GM20431 (cell line): Measurements from ENCODE around the gene XPNPEP3.
"Not testable (repeated sequence)": the region's sequence is repeated elsewhere in the genome, so short reads cannot be mapped to it uniquely, and the experiment has no call there.

Source experiments
- in situ Hi-C: fragments of 300-500 bp; cut with MseI, MboI; formaldehyde crosslinking; loops from one replicate; pipeline ENCODE4 v1.15.0; 2020; ENCODE audit warnings: low sequenced_read_pairs; ENCODE audit not compliant: unreplicated experiment

Gene XPNPEP3

GRCh38 chr22:40855979-40856512 is 902 bp upstream of the XPNPEP3 start:
- in situ Hi-C loops: no loop called here

GRCh38 chr22:40857309-40857855 is 434 bp downstream of the XPNPEP3 start:
- in situ Hi-C loops: no loop called here

DNA sequence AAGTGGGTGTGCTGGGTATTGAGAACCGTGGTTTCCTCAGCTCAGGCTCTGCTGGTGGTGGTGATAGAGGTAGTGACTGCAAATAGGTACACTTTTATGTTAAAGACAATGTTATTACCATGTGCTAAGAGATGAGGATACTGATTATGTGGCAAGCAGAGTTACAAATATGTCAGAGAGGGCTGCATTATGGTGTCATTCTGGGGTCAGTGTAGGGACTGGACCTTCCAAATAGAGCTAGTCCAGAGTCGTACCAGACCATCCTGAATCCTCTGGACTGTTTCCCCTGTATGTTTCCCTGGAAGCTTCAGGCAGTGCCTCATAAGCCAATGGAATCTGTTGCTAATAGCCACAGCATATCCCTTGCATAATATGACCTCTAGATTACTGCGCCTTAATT is 5.1 kb downstream of the XPNPEP3 start, which contains the start of gene DNAJB7:
TSS of gene DNAJB7 (minus strand) at position 101 of the 400 bp plus-strand sequence. CDS start 119 bp downstream, outside the sequence.
- in situ Hi-C loops: no loop called here

DNA sequence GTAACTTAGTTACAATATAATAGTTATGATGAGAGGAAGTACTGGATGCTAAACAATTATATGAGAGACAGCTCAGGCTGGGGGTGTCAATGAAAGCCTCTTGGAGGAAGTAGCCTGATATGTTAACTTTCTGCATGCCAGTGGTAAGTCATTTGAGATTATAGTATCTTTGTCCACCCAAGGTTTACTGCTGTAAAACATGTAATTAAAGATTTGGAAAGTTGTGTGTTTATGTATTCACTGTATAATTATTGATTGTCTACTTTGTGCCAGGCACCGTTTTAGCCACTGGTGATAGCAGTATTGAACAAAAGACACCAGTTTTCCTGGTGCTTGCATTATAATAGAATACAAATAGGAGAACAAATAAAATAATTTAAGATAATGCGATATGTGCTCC is 5.6 kb downstream of the XPNPEP3 start:
- in situ Hi-C loops: no loop called here

DNA sequence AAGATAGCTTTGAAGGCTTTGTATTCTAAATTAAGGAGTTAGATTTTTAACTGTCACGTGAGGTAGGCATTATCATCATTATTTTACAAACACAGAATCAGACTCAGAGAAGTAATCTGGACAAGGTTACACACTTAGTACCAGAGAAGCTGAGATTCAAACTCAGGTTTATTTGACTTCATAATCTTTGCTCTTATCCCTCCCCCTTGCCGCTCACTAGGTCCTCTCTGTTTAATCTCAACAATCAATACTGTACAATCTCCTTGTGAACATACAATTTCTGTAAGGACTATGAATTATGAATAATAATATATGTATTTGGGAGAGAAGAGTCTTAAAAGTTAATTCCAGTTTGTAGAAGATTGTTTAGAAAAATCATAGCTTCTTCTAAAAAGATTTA is 10.2 kb downstream of the XPNPEP3 start:
- in situ Hi-C loops: no loop called here

DNA sequence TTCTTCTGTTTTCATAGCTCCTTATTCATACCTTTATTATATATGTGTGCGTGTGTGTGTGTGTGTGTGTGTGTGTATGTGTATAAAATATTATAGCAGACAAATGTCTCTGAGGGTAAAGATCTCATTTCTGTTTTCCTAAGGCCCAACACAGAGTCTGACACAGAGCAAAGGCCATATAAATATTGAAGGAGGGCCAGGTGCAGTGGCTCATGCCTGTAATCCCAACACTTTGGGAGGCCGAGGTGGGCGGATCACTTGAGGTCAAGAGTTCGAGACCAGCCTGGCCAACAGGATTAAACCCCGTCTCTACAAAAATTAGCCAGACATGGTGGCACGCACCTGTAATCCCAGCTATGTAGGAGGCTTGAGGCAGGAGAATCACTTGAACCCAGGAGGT is 11.4 kb downstream of the XPNPEP3 start:
- in situ Hi-C loops: not testable (repeated sequence)

- in situ Hi-C loops: no loop called here
These were observed 17.1 kb downstream of the XPNPEP3 start for GRCh38 chr22:40874016-40874415.

DNA sequence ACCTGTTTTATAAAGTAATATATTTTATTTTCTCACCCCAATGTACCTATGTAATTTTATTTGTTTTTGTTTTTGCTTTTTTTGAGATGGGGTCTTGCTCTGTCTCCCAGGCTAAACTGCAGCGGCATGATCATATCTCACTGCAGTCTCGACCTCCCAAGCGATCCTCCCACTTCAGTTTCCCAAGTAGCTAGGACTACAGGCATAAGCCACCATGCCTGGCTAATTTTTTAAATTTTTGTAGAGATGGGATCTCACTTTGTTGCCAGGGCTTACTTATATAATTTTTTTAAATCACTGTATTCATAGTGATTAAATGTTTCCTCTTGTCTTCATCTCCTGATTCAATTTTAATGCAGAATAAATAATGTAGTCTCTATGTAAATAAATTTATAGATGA is 18.2 kb downstream of the XPNPEP3 start:
- in situ Hi-C loops: no loop called here

DNA sequence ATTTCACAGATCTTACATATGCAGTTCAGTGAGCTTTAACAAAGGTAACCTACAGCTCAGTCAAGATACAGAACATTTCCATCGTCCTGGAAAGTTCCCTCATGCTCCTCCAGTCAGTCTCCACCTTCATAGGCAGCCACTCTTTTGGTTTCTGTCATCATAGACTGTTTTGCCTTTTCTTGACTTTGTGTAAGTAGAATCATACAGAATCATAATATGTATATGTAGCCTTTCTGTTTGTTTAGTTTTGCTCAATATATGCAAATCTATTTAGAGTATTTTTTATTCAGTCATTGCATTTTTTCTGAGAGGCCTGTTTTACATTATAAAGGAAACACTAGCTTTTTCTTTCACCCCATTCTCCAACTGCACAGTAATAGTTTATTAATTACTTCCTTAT is 20.0 kb downstream of the XPNPEP3 start:
- in situ Hi-C loops: no loop called here

DNA sequence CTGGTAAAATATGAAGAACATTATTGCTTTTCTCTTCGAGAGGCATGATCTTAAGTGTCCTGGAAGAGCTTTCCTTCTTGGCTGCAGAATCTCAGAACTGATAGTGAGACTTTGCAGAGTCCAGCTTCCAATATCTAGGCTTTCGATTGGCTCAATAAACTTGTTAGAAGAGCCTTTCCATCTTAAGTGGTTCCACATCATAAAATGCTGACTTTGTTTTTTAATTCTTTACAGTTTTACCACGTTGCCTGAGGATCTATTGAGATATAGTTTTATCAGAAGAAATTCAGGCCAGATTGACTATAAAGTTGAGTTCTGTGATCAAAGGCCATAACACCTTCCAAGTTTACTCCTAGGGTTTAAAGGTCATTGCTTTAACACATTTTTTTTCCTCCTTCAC is 20.5 kb downstream of the XPNPEP3 start:
- in situ Hi-C loops: no loop called here

- in situ Hi-C loops: no loop called here
These were observed 22.0 kb downstream of the XPNPEP3 start for GRCh38 chr22:40878922-40879321.

DNA sequence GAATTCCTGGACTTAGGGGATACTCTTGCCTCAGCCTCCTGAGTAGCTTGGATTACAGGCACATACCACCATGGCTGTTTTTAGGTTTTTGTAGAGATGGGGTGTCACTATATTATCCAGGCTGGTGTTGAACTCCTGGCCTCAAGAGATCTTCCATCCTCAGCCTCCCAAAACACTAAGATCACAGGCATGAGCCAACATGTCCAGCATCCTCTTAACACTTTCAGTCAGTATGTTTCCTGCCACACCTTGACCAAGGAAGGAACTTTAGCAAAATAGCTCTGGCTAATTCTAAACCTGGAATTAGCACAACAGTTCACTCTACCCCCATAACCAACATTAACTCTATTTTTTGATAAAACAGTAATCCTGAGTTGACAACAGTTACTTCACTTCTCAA is 32.2 kb downstream of the XPNPEP3 start:
- in situ Hi-C loops: no loop called here

DNA sequence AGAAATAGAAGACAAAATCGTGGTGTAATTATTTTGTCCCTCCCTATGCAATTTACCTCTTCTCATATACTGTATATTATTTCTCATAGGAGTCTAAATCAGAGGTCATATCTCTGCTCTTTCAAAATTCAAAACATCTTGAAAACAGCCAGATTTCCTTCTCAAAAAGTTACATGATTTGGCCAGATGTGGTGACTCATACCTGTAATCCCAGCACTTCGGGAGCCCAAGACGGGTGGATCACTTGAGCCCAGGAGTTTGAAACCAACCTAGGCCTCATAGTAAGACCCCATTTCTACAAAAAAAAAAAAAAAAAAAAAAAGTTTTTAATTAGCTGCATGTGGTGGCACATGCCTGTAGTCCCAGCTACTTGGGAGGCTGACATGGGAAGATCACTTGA is 33.9 kb downstream of the XPNPEP3 start:
- in situ Hi-C loops: no loop called here

GRCh38 chr22:40894417-40894816 is 37.5 kb downstream of the XPNPEP3 start:
- in situ Hi-C loops: no loop called here

DNA sequence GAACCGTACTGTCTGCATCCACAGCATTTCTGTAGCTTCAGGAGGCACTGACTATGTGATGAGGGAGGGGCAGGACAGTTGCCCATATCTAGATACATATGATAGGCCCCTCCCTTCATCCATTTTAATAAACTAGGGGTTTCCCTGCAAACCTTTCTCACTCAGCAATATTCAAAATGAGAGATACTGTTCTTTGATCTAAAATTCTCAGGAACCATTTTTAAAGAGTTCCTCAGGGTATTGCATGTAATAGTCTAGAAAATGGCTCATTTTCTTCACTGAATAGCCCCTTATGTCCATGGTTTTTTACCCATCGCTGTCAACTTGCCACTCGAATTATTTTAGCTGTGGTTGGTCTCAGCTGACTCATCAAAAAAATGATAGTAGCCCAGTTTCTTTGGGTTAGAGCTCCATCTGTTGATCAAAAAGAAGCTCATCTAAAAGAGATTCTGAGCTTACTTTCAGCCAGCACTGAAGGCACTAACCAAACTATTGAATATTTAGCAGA is 42.0 kb downstream of the XPNPEP3 start:
- in situ Hi-C loops: no loop called here

DNA sequence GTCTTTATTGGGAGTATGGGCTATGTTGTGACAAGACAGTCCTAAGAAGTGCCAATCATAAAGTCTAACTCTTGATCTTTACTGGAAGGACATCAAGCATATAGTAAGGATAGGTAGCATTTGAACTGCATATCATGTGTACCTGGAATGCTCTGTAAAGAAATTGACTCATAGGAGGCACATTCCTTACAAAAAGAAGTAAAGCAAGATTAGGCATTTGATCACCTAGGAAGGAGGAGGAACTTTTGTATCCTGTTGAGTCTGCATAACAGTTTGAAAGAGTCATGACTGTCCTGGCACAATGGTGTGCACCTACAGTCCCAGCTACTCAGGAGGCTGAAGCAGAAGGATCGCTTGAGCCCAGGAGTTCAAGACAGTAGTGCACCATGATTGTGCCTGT is 47.2 kb downstream of the XPNPEP3 start:
- in situ Hi-C loops: no loop called here

- in situ Hi-C loops: no loop called here
These were observed 51.9 kb downstream of the XPNPEP3 start for GRCh38 chr22:40908895-40909294.

GRCh38 chr22:40911772-40912171 is 54.8 kb downstream of the XPNPEP3 start:
- in situ Hi-C loops: no loop called here

- in situ Hi-C loops: not testable (repeated sequence)
These were observed 56.0 kb downstream of the XPNPEP3 start for GRCh38 chr22:40912987-40913386.

DNA sequence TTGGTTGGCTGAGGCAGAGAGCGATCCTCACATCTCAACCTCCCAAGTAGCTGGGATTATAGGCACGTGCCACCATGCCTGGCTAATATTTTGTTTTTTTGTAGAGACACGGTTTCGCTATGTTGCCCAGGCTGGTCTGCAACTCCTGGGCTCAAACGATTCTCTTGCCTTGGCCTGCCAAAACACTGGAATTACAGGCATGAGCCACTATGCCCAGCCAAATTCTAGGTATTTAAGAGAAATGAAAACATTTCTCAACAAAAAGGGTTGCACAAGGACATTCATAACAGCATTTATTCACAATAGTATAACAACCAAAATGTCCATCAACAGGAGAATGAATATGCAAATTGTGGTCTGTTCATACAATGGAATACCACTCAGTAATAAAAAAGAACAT is 62.5 kb downstream of the XPNPEP3 start:
- in situ Hi-C loops: no loop called here

GRCh38 chr22:40920526-40920925 is 63.6 kb downstream of the XPNPEP3 start:
- in situ Hi-C loops: no loop called here
